T-helper 2 cell treated with Interferon-gamma antibody and Interleukin-4, amounts not matched to agents 100 ng/mL and 5 ng/mL, for 36 hours (primary cell): ENCODE measurements around the gene TSPEAR. TPM values are rescaled to one million over a fixed set of nuclear protein-coding genes. Genes with fewer than 3 reads are reported as not detected.
"Not testable (repeated sequence)": the region's sequence is repeated elsewhere in the genome, so short reads cannot be mapped to it uniquely, and the experiment has no call there.

Source experiments
- intact Hi-C: fragments of 100-400 bp; cut with micrococcal nuclease; formaldehyde crosslinking; loops from one replicate; pipeline ENCODE4 v1.15.1; 2023
- total RNA-seq: library from RNA; stranded (reverse); gene quantifications from 2 replicates; pipeline ENCODE4 v1.2.3, GENCODE V29; 2022

TSPEAR gene
- total RNA-seq, 1 donor from 2014 or later: not detected

- intact Hi-C loops: loop anchor here (2.0 kb wide), 1 partner anchor 38 kb away; no protein-coding TSS in a partner anchor
These were observed 54.5 kb downstream of the TSPEAR start for GRCh38 chr21:44656868-44657267.

- intact Hi-C loops: no loop called here
These were observed 56.7 kb downstream of the TSPEAR start, which contains the start of gene KRTAP12-4 for GRCh38 chr21:44654576-44655175. KRTAP12-4 (minus strand) TSS chr21:44654659; CDS start chr21:44654614, 45 bp downstream.

- intact Hi-C loops: no loop called here
These were observed 57.5 kb downstream of the TSPEAR start for GRCh38 chr21:44653656-44654575.

- intact Hi-C loops: no loop called here
These were observed 58.2 kb downstream of the TSPEAR start for GRCh38 chr21:44653123-44653522.

GRCh38 chr21:44650973-44651675, 60.2 kb downstream of the TSPEAR start:
- intact Hi-C loops: no loop called here

- intact Hi-C loops: no loop called here
These were observed 61.0 kb downstream of the TSPEAR start for GRCh38 chr21:44650265-44650972.

GRCh38 chr21:44649521-44650100, 61.8 kb downstream of the TSPEAR start:
- intact Hi-C loops: no loop called here

GRCh38 chr21:44648557-44649311, 62.6 kb downstream of the TSPEAR start:
- intact Hi-C loops: no loop called here

- intact Hi-C loops: no loop called here
These were observed 64.2 kb downstream of the TSPEAR start for GRCh38 chr21:44647222-44647552.

GRCh38 chr21:44646366-44647221, 64.8 kb downstream of the TSPEAR start, which contains the start of gene KRTAP10-11:
KRTAP10-11 (plus strand) TSS chr21:44646414; CDS start chr21:44646459, 45 bp downstream.
- intact Hi-C loops: not testable (repeated sequence)

- intact Hi-C loops: no loop called here
These were observed 66.5 kb downstream of the TSPEAR start for GRCh38 chr21:44644878-44645277.

GRCh38 chr21:44643741-44644310, 67.5 kb downstream of the TSPEAR start:
- intact Hi-C loops: no loop called here

- intact Hi-C loops: no loop called here
These were observed 70.6 kb downstream of the TSPEAR start for GRCh38 chr21:44640761-44641160.

GRCh38 chr21:44639331-44639655, 72.1 kb downstream of the TSPEAR start:
- intact Hi-C loops: no loop called here

- intact Hi-C loops: not testable (repeated sequence)
These were observed 72.7 kb downstream of the TSPEAR start for GRCh38 chr21:44638506-44639330.

GRCh38 chr21:44637851-44638348, 73.5 kb downstream of the TSPEAR start:
- intact Hi-C loops: not testable (repeated sequence)

- intact Hi-C loops: no loop called here
These were observed 74.1 kb downstream of the TSPEAR start, which contains the start of gene KRTAP10-10 for GRCh38 chr21:44637018-44637850. KRTAP10-10 (plus strand) TSS chr21:44637356; CDS start chr21:44637418, 62 bp downstream.
